ENCODE measurements around the gene ATF1. TPM values are rescaled to one million over a fixed set of nuclear protein-coding genes. Genes with fewer than 3 reads are reported as not detected.
A peak's percentile ranks its signal among the peaks of the same experiment; 100 is the strongest.
"Not testable (repeated sequence)": the region's sequence is repeated elsewhere in the genome, so short reads cannot be mapped to it uniquely, and the experiment has no call there.

ATF1 gene
- total and polyA plus RNA-seq, 3 experiments from 2014 or later: 36.8 to 54.0 (median 50.8) TPM

- Mint-ChIP-seq H3K4me3 (peak overlapping the region; percentile 85 to 98 (median 89)), H3K9me3 (no peaks in the 10 kb centered on the region), H3K4me1 (peaks cover 27 to 53% (median 45%) of the 10 kb centered on the region in 3 donors), H3K27me3 (peaks cover 0 to 3% of the 10 kb centered on the region in 2 donors), H3K27ac (peak overlapping the region; percentile 95 to 98 (median 96)), H3K36me3 (peaks cover 0 to 12% (median 2%) of the 10 kb centered on the region in 3 donors)
- Histone ChIP-seq H3K9me3 (ENCODE audit: low read length) (no peaks in the 10 kb centered on the region), H3K36me3 (ENCODE audit: insufficient read depth, low read length) (no peaks in the 10 kb centered on the region), H3K27ac (ENCODE audit: low read depth, low read length) (peak overlapping the region; percentile 89), H3K4me3 (ENCODE audit: low read length) (peak overlapping the region; percentile 72), H3K4me1 (ENCODE audit: insufficient read depth, low read length) (peaks cover 21% of the 10 kb centered on the region), H3K27me3 (ENCODE audit: insufficient read depth, low read length, poor library complexity, severe bottlenecking) (no peaks in the 10 kb centered on the region)
- ChIA-PET POLR2A (interaction anchor here (0.6 to 2.6 kb wide), 13 partner anchors 13 to 707 kb away, joined by 3 to 18 read pairs (median 4); partner anchors contain the start of genes COX14, DAZAP2, DIP2B and SLC11A2), CTCF (interaction anchor here (0.6 to 3.8 kb wide), 26 partner anchors 9 to 768 kb away, joined by 3 to 26 read pairs (median 4); partner anchors contain the start of genes DAZAP2, DIP2B and SLC11A2)
- peak in 4 of 5 donors; percentile 24 to 89 (median 78) for DNase-seq
Observed at GRCh38 chr12:50764286-50765094, 589 bp downstream of the ATF1 start.

- peaks cover 0 to 3% of the 10 kb centered on the region in 2 donors for H3K27me3 Mint-ChIP-seq
- no peaks in the 10 kb centered on the region for H3K27me3 ChIP-seq (ENCODE audit: insufficient read depth, low read length, poor library complexity, severe bottlenecking)
- H3K9me3 ChIP-seq (ENCODE audit: low read length): no peaks in the 10 kb centered on the region
- CTCF ChIA-PET: interaction anchor here (0.6 to 3.8 kb wide), 27 partner anchors 9 to 767 kb away, joined by 3 to 26 read pairs (median 4); partner anchors contain the start of genes DAZAP2, DIP2B and SLC11A2
- peak overlapping the region; percentile 89 for H3K27ac ChIP-seq (ENCODE audit: low read depth, low read length)
- peaks cover 21% of the 10 kb centered on the region for H3K4me1 ChIP-seq (ENCODE audit: insufficient read depth, low read length)
- POLR2A ChIA-PET: interaction anchor here (0.6 to 2.6 kb wide), 11 partner anchors 13 to 1005 kb away, joined by 3 to 18 read pairs (median 4); partner anchors contain the start of genes COX14, DAZAP2 and SLC11A2
- H3K4me1 Mint-ChIP-seq: peaks cover 27 to 53% (median 45%) of the 10 kb centered on the region in 3 donors
- H3K4me3 ChIP-seq (ENCODE audit: low read length): peak overlapping the region; percentile 72
- peak overlapping the region; percentile 85 to 98 (median 89) for H3K4me3 Mint-ChIP-seq
- H3K36me3 Mint-ChIP-seq: peaks cover 0 to 12% (median 2%) of the 10 kb centered on the region in 3 donors
- H3K27ac Mint-ChIP-seq: peak overlapping the region; percentile 81 to 97 (median 92)
- H3K9me3 Mint-ChIP-seq: no peaks in the 10 kb centered on the region
- H3K36me3 ChIP-seq (ENCODE audit: insufficient read depth, low read length): no peaks in the 10 kb centered on the region
- peak; percentile 26 to 65 (median 42) for DNase-seq
Observed at GRCh38 chr12:50765095-50765911, 1.4 kb downstream of the ATF1 start.

GRCh38 chr12:50768391-50768790, 4.5 kb downstream of the ATF1 start:
- DNase-seq: no peak
- peaks cover 27 to 51% (median 44%) of the 10 kb centered on the region in 3 donors for H3K4me1 Mint-ChIP-seq
- ChIA-PET POLR2A (no interaction called here), CTCF (no interaction called here)
- H3K36me3 ChIP-seq (ENCODE audit: insufficient read depth, low read length): no peaks in the 10 kb centered on the region
- peaks cover 14% of the 10 kb centered on the region for H3K4me1 ChIP-seq (ENCODE audit: insufficient read depth, low read length)
- H3K27me3 ChIP-seq (ENCODE audit: insufficient read depth, low read length, poor library complexity, severe bottlenecking): no peaks in the 10 kb centered on the region
- H3K36me3 Mint-ChIP-seq: peaks cover 6 to 32% (median 7%) of the 10 kb centered on the region in 3 donors
- no peaks in the 10 kb centered on the region for H3K9me3 Mint-ChIP-seq
- H3K4me3 ChIP-seq (ENCODE audit: low read length): no peak overlapping the region
- H3K27ac ChIP-seq (ENCODE audit: low read depth, low read length): no peak overlapping the region
- H3K4me3 Mint-ChIP-seq: peak overlapping the region in 1 of 7 donors; percentile 13
- peak overlapping the region in 1 of 8 donors; percentile 65 for H3K27ac Mint-ChIP-seq
- H3K9me3 ChIP-seq (ENCODE audit: low read length): no peaks in the 10 kb centered on the region
- peaks cover 0 to 3% of the 10 kb centered on the region in 2 donors for H3K27me3 Mint-ChIP-seq

- H3K36me3 ChIP-seq (ENCODE audit: insufficient read depth, low read length); H3K27me3 ChIP-seq (ENCODE audit: insufficient read depth, low read length, poor library complexity, severe bottlenecking); POLR2A ChIA-PET; H3K27ac ChIP-seq (ENCODE audit: low read depth, low read length); CTCF ChIA-PET; H3K9me3 Mint-ChIP-seq; H3K4me3 ChIP-seq (ENCODE audit: low read length); H3K9me3 ChIP-seq (ENCODE audit: low read length); H3K27ac Mint-ChIP-seq; H3K4me3 Mint-ChIP-seq; H3K27me3 Mint-ChIP-seq; DNase-seq: not testable (repeated sequence)
- Mint-ChIP-seq H3K4me1 (peaks cover 24 to 51% (median 41%) of the 10 kb centered on the region in 3 donors), H3K36me3 (peaks cover 6 to 31% (median 7%) of the 10 kb centered on the region in 3 donors)
- peaks cover 14% of the 10 kb centered on the region for H3K4me1 ChIP-seq (ENCODE audit: insufficient read depth, low read length)
Observed at GRCh38 chr12:50768813-50769212, 4.9 kb downstream of the ATF1 start.

GRCh38 chr12:50771409-50771808, 7.5 kb downstream of the ATF1 start:
- Histone ChIP-seq H3K4me1 (ENCODE audit: insufficient read depth, low read length) (peaks cover 3% of the 10 kb centered on the region), H3K36me3 (ENCODE audit: insufficient read depth, low read length) (no peaks in the 10 kb centered on the region), H3K9me3 (ENCODE audit: low read length) (no peaks in the 10 kb centered on the region), H3K4me3 (ENCODE audit: low read length) (no peak overlapping the region), H3K27ac (ENCODE audit: low read depth, low read length) (no peak overlapping the region), H3K27me3 (ENCODE audit: insufficient read depth, low read length, poor library complexity, severe bottlenecking) (no peaks in the 10 kb centered on the region)
- no peaks in the 10 kb centered on the region for H3K27me3 Mint-ChIP-seq
- H3K4me3 Mint-ChIP-seq: no peak overlapping the region
- peaks cover 6 to 24% (median 7%) of the 10 kb centered on the region in 3 donors for H3K36me3 Mint-ChIP-seq
- H3K27ac Mint-ChIP-seq: no peak overlapping the region
- H3K9me3 Mint-ChIP-seq: no peaks in the 10 kb centered on the region
- no peak for DNase-seq
- ChIA-PET POLR2A (no interaction called here), CTCF (no interaction called here)
- H3K4me1 Mint-ChIP-seq: peaks cover 21 to 46% (median 33%) of the 10 kb centered on the region in 3 donors

GRCh38 chr12:50772470-50772869, 8.6 kb downstream of the ATF1 start:
- no peak overlapping the region for H3K27ac ChIP-seq (ENCODE audit: low read depth, low read length)
- H3K36me3 ChIP-seq (ENCODE audit: insufficient read depth, low read length): no peaks in the 10 kb centered on the region
- Mint-ChIP-seq H3K27ac (peak overlapping the region in 3 of 8 donors; percentile 29 to 76 (median 38)), H3K9me3 (no peaks in the 10 kb centered on the region), H3K4me3 (no peak overlapping the region), H3K4me1 (peaks cover 21 to 45% (median 31%) of the 10 kb centered on the region in 3 donors), H3K36me3 (peaks cover 6 to 24% (median 7%) of the 10 kb centered on the region in 3 donors), H3K27me3 (no peaks in the 10 kb centered on the region)
- H3K4me3 ChIP-seq (ENCODE audit: low read length): no peak overlapping the region
- ChIA-PET POLR2A (no interaction called here), CTCF (no interaction called here)
- no peaks in the 10 kb centered on the region for H3K4me1 ChIP-seq (ENCODE audit: insufficient read depth, low read length)
- no peaks in the 10 kb centered on the region for H3K27me3 ChIP-seq (ENCODE audit: insufficient read depth, low read length, poor library complexity, severe bottlenecking)
- no peaks in the 10 kb centered on the region for H3K9me3 ChIP-seq (ENCODE audit: low read length)
- no peak for DNase-seq

GRCh38 chr12:50772877-50773276, 9.0 kb downstream of the ATF1 start:
- Histone ChIP-seq H3K27ac (ENCODE audit: low read depth, low read length) (no peak overlapping the region), H3K4me3 (ENCODE audit: low read length) (no peak overlapping the region), H3K9me3 (ENCODE audit: low read length) (no peaks in the 10 kb centered on the region), H3K27me3 (ENCODE audit: insufficient read depth, low read length, poor library complexity, severe bottlenecking) (no peaks in the 10 kb centered on the region), H3K4me1 (ENCODE audit: insufficient read depth, low read length) (no peaks in the 10 kb centered on the region), H3K36me3 (ENCODE audit: insufficient read depth, low read length) (no peaks in the 10 kb centered on the region)
- Mint-ChIP-seq H3K27ac (peak overlapping the region in 4 of 8 donors; percentile 23 to 55 (median 34)), H3K4me1 (peaks cover 21 to 47% (median 31%) of the 10 kb centered on the region in 3 donors), H3K9me3 (no peaks in the 10 kb centered on the region), H3K27me3 (no peaks in the 10 kb centered on the region), H3K4me3 (no peak overlapping the region), H3K36me3 (peaks cover 6 to 24% (median 7%) of the 10 kb centered on the region in 3 donors)
- ChIA-PET CTCF (no interaction called here), POLR2A (no interaction called here)
- DNase-seq: no peak

All from CD8-positive, alpha-beta memory T cell (primary cell).